Superior temporal gyrus (tissue), 1 donor: Measurements from ENCODE around the gene DOK4.
"Not testable (repeated sequence)": the region's sequence is repeated elsewhere in the genome, so short reads cannot be mapped to it uniquely, and the experiment has no call there.

Experiments
- DNase-seq: peaks from one replicate; pipeline ENCODE4 v3.0.0-alpha.2; 2016; ENCODE audit errors: extremely low spot score

The DOK4 gene

DNA sequence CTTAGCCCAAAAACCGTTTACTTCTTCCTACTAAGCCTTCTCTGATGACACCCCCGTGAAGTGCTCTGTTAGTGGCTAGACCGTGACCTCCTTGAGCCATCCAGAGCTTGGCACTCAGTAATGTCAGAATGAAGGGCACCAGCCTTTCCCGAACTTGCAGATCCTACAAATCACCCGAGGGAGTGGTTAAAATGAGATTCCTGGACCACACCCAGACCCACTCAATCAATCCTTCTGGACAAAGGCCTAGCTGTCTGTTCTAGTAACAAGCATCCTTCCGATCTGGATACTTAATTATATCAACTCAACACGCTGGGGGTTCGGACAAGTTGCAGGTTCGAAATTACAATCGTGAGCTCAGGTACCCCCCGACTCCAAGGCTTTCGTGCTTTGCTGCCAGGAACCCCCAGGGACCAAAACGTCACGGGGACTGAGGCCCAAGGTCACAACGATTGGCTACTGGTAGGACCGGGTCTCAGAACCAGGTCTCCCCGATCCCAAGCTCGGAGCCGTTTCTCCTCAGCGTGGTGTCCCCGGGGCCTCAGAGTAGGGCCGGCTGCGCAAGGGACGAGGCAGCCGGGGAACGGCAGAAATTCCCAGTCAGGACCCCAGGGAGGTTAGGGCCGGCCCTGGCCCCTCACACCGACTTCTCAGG lies 39.6 kb downstream of the DOK4 start:
- DNase-seq, result no peak

DNA sequence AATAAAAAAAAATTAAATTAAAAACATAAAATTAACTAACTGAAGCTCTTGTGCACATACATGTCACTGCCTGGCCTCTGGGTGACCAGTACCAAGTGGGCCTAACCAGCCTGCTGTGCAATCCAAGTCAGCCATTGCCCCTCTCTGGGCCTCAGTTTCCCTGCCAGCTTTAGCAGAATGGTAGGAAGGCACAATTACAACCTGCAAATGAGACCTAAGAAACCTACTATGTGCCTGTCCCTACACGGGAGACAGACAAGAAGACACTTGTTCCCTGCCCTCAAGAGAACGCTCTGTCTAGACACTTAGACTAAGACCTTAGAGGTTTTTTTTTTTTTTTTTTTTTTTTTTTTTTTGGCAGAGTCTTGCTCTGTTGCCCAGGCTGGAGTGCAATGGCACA lies 40.8 kb downstream of the DOK4 start:
- DNase-seq, result no peak

DNA sequence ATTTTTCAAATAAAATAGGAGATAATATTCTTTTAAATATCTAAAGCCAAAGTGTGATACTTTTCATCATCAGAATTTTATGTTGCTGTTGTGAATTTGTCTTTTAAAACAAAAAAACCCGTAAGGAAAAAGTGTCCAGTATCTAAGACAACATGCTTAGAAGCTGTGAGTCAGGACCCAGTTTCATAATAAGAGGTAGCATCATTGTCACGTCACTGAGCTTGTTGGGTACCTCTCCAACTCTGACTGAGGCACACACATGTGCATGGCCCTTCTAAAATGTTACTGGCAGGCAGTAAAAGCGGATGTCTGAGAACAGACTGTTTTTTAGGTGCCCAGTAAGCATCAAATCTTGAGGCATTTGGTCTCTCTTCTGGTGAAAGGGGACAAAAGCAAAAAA lies 41.6 kb downstream of the DOK4 start:
- DNase-seq, result no peak

DNA sequence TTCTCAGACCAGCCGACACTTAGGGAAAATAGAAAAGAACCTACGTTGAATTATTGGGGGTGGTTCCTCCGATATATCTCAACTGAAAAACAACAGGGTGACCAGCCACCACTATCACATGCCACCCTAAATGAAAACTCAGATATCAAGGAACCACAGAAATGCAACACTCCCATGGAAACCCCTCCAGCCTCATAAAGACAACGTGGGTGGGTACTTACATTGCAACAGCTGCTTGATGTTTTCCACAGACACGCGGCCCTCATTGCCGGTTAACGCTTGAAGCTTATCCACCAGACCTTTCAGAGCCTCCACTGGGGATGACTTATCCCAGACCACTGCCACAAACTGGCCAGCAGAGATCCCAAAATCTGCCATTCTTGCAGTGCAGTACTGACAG lies 45.7 kb downstream of the DOK4 start:
- DNase-seq, result not testable (repeated sequence)

DNA sequence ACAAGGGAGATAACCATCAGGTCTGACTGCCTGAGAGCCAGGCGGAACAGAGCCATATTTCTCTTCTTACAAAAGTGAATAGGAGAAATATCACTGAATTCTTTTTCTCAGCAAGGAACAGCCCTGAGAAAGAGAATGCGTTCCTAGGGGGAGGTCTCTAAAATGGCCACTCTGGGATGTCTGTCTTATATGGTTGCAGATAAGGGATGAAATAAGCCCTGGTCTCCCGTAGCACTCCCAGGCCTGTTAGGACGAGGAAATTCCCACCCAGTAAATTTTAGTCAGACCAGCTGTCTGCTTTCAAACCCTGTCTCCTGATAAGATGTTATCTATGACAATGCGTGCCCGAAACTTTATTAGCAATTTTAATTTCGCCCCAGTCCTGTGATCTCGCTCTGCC lies 46.3 kb downstream of the DOK4 start:
- not testable (repeated sequence) for DNase-seq

DNA sequence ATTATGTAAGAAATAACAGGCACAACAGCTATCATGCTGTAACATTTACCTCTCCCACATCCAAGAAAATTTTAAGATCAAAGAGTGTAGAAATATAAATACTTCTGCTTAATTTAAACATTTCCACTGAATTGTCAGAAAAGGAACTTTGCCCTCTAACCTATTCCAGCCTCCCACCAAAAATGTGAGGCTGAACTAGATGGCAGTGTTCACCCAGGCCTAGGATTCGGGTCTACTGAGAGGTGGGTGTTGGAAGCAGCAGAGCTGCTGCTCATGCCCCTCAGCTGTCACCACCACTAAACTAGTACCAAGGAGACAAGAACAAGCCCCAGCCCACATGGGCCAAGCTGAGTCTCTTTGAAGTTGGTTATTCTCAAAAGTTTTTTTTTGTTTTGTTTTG lies 50.5 kb downstream of the DOK4 start:
- no peak for DNase-seq

DNA sequence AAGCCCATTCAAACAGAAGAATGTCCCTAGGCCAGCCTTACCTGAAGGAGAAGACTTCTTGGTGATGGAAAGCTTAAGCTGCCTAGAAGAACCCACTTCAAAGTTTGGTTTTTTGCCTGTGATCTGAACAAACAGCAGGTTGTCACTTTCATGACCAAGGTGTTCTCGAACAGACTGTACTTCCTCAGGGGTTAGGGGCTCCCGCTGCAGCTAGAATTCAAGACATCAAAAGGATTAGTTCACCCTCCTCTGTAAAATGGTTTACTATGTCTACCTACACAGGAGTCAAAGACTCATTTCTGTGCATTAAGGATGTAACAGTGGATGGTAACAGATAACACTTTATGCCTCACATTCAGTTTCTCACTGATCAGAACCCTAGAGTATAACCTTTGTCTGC lies 52.3 kb downstream of the DOK4 start:
- DNase-seq, result no peak

DNA sequence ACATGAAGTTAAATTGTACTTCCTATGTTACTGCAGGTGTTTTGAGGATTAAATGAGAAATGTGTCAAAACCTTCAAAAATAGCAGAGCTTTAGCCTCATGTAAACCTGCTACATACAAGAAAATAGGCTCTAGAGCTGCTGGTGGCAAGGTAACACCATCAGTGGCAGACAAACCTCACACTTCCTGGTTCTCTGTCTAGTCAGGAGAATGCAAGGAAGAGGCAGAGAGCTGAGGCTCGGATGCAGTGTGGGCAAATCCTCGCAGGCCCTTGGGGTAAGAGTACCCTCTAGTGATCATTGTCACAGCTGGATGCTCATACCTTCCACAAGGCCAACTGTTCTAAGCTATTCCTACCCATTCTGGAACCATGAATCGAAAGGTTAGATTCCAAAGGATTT lies 53.3 kb downstream of the DOK4 start:
- no peak for DNase-seq

DNA sequence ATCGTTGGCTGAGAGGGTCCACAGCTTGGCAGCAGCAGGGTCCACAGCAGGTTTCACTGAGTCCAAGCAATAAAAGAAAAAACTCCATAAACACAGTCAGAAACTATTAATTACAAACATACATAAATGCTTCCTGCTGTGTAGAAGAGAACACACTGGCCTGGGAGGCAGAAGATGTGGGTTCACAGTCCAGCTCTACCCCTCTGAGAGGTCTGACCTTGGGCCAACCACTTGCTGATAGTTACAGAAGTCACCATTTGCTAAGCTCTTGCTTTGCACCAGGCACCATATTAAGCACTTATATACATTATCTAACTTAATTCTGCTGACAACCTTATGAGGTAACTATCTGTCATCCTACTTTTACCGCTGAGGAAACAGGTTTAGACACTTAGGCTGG lies 53.8 kb downstream of the DOK4 start:
- no peak for DNase-seq

DNA sequence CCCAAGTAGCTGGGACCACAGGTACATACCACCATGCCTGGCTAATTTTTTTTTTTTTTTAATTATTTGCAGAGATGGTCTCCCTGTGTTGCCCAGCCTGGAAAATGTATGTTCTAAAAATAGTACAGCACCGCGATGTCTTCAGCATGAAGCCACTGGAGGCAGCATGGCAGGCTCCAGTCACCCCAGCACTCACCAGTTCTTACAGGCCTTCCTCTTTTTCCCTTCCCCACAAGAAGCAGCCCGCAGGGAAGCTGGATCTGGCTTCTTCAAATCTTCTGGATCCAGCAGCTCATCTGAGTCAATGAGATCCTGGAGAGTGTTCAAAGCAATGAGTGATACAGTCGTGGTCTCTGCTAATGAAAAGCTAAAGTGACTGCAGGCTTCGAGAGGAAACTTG lies 55.3 kb downstream of the DOK4 start:
- no peak for DNase-seq

DNA sequence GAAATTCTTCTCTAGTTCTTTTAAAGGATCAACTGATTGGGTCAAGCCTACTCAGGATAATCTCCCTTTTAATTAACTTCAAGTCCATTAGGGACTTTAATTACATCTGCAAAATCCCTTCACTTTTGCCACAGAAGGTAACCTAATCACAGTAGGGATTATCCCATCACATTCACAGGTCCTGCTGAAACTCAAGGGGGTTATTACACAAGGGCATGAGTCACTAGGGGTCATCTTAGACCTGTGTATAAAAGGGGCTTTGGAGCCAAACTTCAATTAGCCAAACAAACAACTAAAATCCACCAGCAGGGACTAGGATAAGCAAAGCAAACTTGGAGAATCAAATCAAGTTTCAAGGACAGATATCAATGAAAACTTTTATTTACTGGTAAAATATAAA lies 58.5 kb downstream of the DOK4 start:
- DNase-seq, result no peak

DNA sequence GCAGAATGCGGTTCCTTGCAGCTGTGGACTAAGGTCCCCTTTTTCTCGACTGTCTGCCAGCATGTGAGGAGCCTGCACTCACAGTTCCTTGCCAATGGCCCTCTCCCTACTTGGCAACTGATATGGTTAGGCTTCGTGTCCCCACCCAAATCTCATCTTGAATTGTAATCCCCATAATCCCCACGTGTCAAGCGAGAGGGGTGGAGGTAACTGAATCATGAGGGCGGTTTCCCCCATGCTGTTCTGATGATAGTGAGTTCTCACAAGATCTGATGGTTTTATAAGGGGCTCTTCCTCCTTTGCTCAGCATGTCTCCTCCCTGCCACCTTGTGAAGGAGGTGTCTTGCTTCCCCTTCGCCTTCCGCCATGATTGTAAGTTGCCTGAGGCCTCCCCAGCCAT lies 59.0 kb downstream of the DOK4 start:
- DNase-seq, result no peak

DNA sequence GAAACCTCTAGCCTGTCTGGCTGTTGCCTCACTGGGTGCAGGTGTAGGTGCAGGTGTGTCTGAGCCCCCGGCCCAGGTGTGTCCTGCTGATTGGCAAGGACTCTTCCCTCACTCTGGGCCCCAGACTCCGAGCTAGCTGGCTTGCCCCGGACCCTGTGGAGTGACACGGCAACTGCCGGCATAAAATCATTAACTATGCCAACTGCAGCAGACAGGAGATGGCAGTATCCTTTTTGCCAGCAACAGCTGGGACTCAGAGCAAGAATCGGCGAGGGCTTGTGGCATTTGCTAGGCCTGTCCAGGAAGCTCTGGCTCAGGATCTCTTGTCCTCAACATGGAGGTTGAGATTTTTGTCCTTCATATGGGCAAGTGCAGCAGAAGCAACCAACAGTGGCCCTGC lies 59.9 kb downstream of the DOK4 start:
- DNase-seq, result no peak

DNA sequence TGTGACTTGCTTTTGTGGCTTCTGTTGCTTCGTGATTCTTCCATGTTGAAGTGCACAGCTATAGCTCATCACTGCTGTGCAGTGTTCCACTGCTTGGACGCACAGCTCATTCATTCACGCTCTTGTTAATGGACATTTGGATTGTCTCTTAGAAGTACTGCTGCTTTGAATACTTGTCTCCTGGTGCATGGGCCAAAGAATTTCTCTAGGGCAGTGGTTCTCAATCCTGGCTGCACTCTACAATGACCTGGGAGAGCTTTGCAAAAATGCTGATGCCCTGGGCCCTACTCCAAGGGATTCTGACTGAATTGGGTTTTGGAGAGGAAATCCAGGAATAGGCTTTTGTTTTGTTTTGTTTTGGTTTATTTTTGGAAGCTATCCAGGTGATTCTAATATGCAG lies 61.7 kb downstream of the DOK4 start:
- no peak for DNase-seq

DNA sequence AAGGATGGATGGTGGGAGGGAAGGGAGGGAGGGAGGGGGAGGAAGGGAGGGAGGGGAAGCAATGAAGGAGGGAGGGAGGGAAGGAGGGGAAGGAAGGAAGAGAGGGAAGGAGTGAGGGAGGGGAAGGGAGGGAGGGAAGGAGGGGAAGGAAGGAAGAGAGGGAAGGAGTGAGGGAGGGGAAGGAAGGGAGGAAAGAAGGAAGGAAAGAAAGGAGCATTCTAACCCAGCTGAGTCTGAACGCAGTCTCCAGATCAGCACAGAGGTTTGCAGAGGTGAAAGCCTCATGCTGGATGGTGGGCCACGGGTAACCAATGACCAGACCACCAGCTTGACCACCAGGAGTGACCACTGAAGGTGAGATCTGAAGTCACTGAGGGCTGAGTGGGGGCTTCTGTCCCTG lies 63.1 kb downstream of the DOK4 start:
- DNase-seq, result no peak

DNA sequence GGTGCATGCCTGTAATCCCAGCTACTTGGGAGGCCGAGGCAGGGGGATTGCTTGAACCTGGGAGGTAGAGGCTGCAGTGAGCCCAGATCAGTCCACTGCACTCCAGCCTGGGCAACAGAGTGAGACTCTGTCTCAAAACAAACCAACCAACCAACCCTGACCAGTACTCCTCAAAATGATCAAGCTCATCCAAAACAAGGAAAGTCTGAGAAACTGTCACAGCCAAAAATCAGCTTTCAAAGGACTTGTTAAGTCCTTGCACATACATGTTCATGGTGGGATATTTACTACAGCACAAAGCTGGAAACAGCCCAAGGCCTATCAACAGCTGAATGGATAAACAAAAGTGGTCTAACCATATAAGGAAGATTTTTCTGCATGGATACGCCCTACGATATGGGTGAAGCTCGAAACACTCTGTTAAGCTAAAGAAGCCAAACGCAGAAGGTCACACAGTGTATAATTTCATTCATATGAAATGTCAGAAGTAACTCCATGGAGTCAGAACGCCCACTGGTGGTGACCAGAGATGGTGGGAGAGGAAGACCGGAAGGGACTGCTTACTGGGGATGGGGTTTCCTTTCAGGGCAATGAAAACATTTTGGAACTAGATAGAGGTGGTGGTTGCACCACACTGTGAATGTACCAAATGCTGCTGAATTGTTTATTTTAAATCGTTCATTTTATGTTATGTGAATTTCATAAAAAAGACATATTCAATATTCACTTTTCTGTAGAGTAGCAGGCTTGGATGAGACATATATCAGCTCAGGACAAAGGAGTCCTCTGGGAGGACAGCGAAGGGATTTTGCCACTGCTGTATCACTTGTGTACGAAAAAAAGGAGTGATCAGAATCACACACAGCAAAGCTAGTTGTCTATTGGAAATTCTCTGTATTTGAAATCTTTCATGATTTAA lies 64.0 kb downstream of the DOK4 start:
- DNase-seq, result no peak
